ENCODE data around the gene THADA. TPM values are rescaled to one million over a fixed set of nuclear protein-coding genes. Genes with fewer than 3 reads are reported as not detected.

The THADA gene
- total RNA-seq, 2 donors from 2014 or later: 14.5 to 16.1 TPM

DNA sequence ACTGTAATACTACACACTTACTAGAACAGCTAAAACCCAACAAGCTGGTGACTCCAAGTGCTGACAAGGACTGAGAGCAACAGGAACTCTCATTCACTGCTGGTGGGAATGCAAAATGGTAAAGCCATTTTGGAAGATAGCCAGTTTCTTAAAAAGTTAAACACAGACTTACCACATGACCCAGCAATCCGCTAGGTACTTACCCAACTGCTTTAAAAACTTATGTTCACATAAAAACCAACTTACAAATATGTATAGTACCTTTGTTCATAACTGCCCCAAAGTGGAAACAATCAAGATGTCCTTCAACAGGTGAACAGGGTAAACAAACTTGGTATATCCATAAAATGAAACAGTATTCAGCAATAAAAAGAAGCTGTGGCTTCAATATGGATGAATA is 216.3 kb downstream of the THADA start:
- H3K9me3 ChIP-seq: no peaks in the 10 kb centered on the region
- H3K27me3 ChIP-seq: no peaks in the 10 kb centered on the region
- no peak overlapping the region for H3K27ac ChIP-seq
- TF ChIP-seq, protein P1, sequence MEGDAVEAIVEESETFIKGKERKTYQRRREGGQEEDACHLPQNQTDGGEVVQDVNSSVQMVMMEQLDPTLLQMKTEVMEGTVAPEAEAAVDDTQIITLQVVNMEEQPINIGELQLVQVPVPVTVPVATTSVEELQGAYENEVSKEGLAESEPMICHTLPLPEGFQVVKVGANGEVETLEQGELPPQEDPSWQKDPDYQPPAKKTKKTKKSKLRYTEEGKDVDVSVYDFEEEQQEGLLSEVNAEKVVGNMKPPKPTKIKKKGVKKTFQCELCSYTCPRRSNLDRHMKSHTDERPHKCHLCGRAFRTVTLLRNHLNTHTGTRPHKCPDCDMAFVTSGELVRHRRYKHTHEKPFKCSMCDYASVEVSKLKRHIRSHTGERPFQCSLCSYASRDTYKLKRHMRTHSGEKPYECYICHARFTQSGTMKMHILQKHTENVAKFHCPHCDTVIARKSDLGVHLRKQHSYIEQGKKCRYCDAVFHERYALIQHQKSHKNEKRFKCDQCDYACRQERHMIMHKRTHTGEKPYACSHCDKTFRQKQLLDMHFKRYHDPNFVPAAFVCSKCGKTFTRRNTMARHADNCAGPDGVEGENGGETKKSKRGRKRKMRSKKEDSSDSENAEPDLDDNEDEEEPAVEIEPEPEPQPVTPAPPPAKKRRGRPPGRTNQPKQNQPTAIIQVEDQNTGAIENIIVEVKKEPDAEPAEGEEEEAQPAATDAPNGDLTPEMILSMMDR (IDR thresholded peaks at IDR 0.05): no peak
- no peak overlapping the region for H3K4me3 ChIP-seq
- H3K4me1 ChIP-seq: peaks cover 0 to 8% of the 10 kb centered on the region in 2 donors
- no peak for DNase-seq (ENCODE audit: low spot score)
- no peaks in the 10 kb centered on the region for H3K36me3 ChIP-seq

DNA sequence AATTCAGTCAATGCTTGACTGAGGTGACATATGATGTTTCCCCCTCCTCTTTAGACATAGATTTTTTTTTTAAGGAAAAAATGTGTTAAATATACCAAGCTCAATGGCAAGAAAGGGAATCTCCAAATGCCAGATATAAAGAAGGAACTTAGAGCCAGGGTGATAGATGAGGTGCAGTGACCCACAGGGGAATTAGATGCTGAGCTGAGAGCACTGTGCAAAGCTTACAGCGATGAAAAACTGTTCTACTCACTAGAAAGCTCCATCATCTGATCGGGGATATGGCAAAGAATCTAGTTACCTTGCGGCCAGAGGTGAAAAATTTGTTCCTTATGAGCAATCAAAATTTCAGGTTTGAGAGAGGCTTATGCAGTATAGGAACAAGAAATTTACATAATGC is 218.5 kb downstream of the THADA start:
- Histone ChIP-seq H3K27me3 (no peaks in the 10 kb centered on the region), H3K36me3 (no peaks in the 10 kb centered on the region), H3K9me3 (no peaks in the 10 kb centered on the region), H3K27ac (no peak overlapping the region), H3K4me1 (peaks cover 0 to 8% of the 10 kb centered on the region in 2 donors), H3K4me3 (no peak overlapping the region)
- no peak for DNase-seq (ENCODE audit: low spot score)
- TF ChIP-seq, protein P1 (IDR thresholded peaks at IDR 0.05): no peak

DNA sequence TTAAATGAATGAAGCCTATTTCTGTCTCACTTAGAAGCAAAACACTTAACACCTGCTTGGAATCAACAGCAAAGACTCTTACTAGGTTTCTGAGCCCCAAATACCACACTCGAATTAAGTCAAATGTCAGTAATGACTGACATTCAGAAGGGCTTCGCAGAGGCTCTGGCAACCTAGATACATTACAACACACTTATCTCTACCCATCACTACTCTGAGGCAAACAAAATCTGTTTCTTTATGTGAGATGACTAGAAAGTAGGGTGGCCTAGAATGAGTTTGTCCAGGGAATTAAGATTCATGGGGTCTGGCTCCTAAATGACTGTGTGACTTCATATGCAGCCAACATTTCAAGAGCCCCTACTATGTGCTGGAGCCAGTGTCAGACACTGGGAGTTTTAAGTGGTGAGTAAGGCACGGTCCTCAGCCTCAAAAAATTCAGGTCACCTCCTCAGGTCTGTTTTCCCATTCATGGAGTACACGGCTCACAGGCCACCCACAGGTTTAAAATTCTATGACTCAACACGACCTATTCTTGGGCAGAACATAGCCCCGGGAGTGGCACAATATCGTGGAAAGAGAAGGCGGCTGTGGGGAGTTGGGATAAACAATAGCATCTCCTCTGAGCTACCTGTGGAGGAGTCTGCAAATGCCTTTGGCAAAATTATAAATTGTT is 219.2 kb downstream of the THADA start:
- TF ChIP-seq, protein P1 (IDR thresholded peaks at IDR 0.05): no peak
- H3K36me3 ChIP-seq: no peaks in the 10 kb centered on the region
- no peaks in the 10 kb centered on the region for H3K27me3 ChIP-seq
- H3K9me3 ChIP-seq: no peaks in the 10 kb centered on the region
- no peak for DNase-seq (ENCODE audit: low spot score)
- H3K4me3 ChIP-seq: no peak overlapping the region
- H3K4me1 ChIP-seq: peaks cover 0 to 8% of the 10 kb centered on the region in 2 donors
- peak overlapping the region in 1 of 2 donors; percentile 64 for H3K27ac ChIP-seq

DNA sequence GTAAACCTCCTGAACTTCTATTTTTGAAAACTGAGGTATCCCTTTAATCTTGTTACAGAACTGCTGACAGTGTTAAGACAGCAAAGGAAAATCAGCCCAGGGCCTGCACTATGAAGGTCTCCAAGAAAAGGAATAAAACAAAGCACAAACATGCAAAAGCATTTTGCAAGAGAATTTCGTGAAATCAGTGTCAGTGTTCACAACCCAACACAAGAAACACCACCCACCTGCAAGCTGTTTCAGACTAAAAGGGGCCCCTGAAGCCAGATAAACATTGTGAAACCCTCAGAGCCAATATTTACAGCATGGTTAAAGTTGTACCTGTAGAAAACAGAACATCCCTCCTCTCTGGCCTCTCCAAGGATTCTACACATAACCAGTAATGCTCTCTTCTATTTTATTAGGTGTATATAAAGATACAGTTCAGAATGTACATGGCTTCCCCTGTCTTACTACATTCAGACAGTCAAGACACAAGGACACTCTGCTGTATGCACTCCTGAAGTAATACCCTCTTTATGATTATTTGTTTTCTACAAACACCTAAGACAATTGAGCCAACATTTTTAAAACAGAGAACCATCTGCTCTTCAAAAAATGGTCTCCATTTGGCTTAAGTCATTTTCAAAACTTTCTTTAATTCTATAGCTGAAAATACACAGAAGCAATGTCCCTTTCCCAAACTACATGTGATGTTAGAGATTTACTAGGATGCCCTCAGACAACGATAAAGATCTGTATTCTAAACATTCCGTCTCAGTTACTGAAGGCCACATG is 219.9 kb downstream of the THADA start:
- TF ChIP-seq, protein P1 (IDR thresholded peaks at IDR 0.05): no peak
- peak overlapping the region in 1 of 2 donors; percentile 64 for H3K27ac ChIP-seq

DNA sequence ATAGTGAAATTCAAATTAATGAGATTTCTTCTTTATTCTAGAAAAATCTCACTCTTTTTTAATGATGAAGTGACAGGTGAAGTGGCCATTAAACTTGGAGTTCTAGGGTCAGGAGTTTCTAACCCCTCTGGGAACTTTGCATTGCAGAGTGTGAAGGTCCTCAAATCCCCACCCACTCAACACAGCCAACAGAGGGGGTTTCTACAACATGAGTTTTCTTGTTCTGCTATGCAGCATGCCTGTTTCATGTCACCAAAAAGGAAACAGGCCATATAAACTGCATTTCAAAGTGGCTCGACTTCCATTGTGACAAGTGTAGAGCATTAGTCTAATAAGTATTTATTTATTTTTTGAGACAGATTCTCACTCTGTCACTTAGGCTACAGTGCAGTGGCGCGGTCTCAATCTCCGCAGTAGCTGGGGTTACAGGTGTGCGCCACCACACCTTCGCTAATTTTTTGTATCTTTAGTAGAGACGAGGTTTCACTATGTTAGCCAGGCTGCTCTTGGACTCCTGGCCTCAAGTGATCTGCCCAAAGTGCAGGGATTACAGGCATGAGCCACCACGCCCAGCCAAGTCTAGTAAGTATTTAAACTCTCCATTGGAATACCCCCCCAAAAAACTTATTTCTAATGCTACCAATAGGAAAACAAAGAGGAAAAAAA is 223.3 kb downstream of the THADA start:
- H3K27ac ChIP-seq: no peak overlapping the region
- no peaks in the 10 kb centered on the region for H3K27me3 ChIP-seq
- DNase-seq (ENCODE audit: low spot score): no peak
- H3K9me3 ChIP-seq: no peaks in the 10 kb centered on the region
- H3K36me3 ChIP-seq: no peaks in the 10 kb centered on the region
- peaks cover 0 to 34% of the 10 kb centered on the region in 2 donors for H3K4me1 ChIP-seq
- TF ChIP-seq, protein P1 (IDR thresholded peaks at IDR 0.05): no peak
- no peak overlapping the region for H3K4me3 ChIP-seq

More for the DNA sequence above, 219.9 kb downstream of the THADA start:
- Histone ChIP-seq H3K36me3 (no peaks in the 10 kb centered on the region), H3K4me1 (peaks cover 0 to 12% of the 10 kb centered on the region in 2 donors), H3K27me3 (no peaks in the 10 kb centered on the region), H3K4me3 (no peak overlapping the region), H3K9me3 (no peaks in the 10 kb centered on the region)
- DNase-seq (ENCODE audit: low spot score): no peak

Measured in right atrium auricular region (tissue), 2 donors.